Mucosa of rectum (tissue), 2 donors: ENCODE measurements around the gene TRMU.

Experiments used
- H3K27ac ChIP-seq, 2 donors: one replicate each; pipeline ENCODE4 v1.7.0; 2013; ENCODE audit warnings: inconsistent platforms in 2 of 2, low read depth in 2 of 2, low read length in 2 of 2
- H3K27me3 ChIP-seq, 2 donors: one replicate each; pipeline ENCODE4 v1.7.0; 2013; ENCODE audit warnings: low read length in 2 of 2; ENCODE audit not compliant: control insufficient read depth in 2 of 2, insufficient read depth in 2 of 2
- H3K36me3 ChIP-seq, 2 donors: one replicate each; pipeline ENCODE4 v1.7.0; 2013; ENCODE audit warnings: low read length in 2 of 2; ENCODE audit not compliant: control insufficient read depth in 2 of 2, insufficient read depth in 2 of 2
- H3K4me1 ChIP-seq, 2 donors: one replicate each; pipeline ENCODE4 v1.7.0; 2013; ENCODE audit warnings: low read length in 2 of 2, mild to moderate bottlenecking in 1 of 2; ENCODE audit not compliant: control insufficient read depth in 2 of 2, insufficient read depth in 2 of 2
- H3K4me3 ChIP-seq, 2 donors: one replicate each; pipeline ENCODE4 v1.7.0; 2013; ENCODE audit warnings: low read length in 2 of 2
- H3K9ac ChIP-seq, 2 donors: one replicate each; pipeline ENCODE4 v1.7.0; 2013; ENCODE audit warnings: low read length in 2 of 2, low read depth in 1 of 2, mild to moderate bottlenecking in 1 of 2
- H3K9me3 ChIP-seq, 2 donors: one replicate each; pipeline ENCODE4 v1.7.0; 2013; ENCODE audit warnings: low read length in 2 of 2; ENCODE audit not compliant: control insufficient read depth in 2 of 2
- donor health status: healthy.
- donor health status: Normal muscosa, but diverticular disease.

Gene TRMU

DNA sequence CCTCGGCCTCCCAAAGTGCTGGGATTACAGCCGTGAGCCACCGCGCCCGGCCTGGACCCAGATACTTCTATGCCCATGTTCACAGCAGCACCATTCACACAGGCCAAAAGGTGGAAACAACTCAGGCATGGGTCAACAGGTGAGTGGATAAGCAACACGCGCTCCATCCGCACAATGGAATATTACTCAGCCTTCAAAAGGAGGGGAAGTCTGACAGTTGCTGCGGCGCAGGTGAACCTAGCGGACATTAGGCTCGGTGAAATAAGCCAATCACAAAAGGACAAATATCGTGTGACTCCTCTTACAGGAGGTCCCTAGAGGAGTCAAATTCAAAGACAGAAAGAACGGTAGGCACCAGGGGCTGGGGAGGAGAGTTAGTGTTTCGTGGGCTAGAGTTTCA, 47.0 kb downstream of the TRMU start:
- H3K36me3 ChIP-seq: no peaks in the 10 kb centered on the region
- H3K27ac ChIP-seq: no peak overlapping the region
- no peaks in the 10 kb centered on the region for H3K27me3 ChIP-seq
- H3K9me3 ChIP-seq: no peaks in the 10 kb centered on the region
- H3K4me3 ChIP-seq: no peak overlapping the region
- no peak overlapping the region for H3K9ac ChIP-seq
- peaks cover 16 to 27% of the 10 kb centered on the region in 2 donors for H3K4me1 ChIP-seq

DNA sequence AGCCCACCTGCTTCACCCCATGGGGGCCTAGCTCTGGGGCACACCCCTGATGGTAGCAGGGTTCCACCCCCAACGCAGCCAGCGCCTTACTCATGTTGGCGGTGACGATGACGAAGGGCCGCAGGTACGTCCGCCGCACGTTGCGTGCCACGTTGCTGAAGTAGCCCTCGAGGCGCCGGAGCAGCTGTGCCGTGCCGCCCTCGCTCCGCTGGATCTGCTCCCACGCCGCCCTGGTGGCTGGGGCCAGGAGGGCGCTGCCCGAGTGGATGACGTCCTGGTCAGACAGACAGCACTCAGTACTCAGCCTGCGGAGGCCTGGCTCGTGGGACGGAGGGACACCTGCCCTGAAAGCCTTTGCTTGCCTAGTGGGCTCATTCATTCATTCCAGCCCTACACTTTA, 50.8 kb downstream of the TRMU start:
- Histone ChIP-seq H3K4me1 (no peaks in the 10 kb centered on the region), H3K36me3 (no peaks in the 10 kb centered on the region), H3K9me3 (no peaks in the 10 kb centered on the region), H3K9ac (no peak overlapping the region), H3K4me3 (no peak overlapping the region), H3K27me3 (no peaks in the 10 kb centered on the region), H3K27ac (no peak overlapping the region)

DNA sequence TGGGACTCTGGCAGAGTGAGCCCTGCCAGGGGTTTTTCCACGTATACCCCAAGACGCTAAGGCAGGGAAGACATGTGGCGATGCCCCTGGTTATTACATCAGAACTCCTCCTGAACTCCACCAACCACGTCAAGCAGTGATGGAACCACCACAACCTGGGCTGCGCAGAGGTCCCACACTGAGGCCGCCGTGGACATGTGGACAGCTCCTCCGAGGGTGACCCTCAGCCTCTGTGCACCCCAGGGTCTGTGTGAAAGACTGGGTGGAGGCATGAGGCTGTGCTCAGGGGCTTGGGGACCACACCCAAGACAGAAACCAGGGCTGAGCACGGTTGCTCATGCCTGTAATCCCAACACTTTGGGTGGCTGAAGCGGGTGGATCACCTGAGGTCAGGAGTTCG, 52.2 kb downstream of the TRMU start:
- Histone ChIP-seq H3K4me3 (no peak overlapping the region), H3K4me1 (no peaks in the 10 kb centered on the region), H3K36me3 (no peaks in the 10 kb centered on the region), H3K27ac (no peak overlapping the region), H3K27me3 (no peaks in the 10 kb centered on the region), H3K9me3 (no peaks in the 10 kb centered on the region), H3K9ac (no peak overlapping the region)

DNA sequence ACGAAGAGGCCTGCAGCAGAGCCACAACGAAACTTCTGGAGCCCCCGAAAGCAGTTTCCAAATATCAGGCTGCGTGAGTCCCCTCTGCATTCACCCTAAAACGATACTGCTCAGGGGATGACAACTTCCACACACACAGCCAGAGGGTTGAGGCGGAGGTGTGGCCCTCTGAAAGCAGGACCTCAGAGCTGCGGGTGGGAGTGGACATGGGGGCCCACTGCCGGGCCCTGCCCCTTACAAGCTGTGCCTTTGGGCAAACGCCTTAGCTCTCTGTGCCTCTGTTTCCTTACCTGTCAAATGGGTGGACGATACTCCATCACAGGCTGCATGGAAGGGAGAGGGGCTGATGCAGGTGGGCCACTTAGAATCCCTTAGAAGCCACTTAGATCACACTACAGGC, 53.1 kb downstream of the TRMU start:
- Histone ChIP-seq H3K4me1 (no peaks in the 10 kb centered on the region), H3K27me3 (no peaks in the 10 kb centered on the region), H3K36me3 (no peaks in the 10 kb centered on the region), H3K27ac (no peak overlapping the region), H3K4me3 (no peak overlapping the region), H3K9me3 (no peaks in the 10 kb centered on the region), H3K9ac (no peak overlapping the region)

DNA sequence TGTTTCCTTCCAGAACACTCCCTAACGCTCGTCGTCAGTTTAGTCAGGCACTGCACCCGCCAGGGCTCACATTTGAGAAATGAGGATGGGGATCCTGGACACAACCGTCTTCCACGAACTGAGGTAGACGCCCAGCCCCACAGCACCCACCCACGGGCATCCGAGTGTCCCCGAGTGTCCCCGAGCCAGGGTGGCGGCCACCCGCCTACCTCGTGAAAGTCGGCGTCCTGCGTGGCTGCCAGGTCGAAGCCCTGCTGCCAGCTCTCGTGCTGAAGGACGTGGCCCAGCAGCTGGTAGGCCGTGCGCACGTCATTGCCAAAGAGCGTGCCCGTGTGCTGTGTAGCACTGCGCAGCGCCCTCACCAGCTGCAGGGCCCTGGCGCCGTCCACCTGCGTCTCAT, 53.6 kb downstream of the TRMU start:
- no peaks in the 10 kb centered on the region for H3K4me1 ChIP-seq
- no peaks in the 10 kb centered on the region for H3K27me3 ChIP-seq
- H3K36me3 ChIP-seq: no peaks in the 10 kb centered on the region
- H3K4me3 ChIP-seq: no peak overlapping the region
- H3K27ac ChIP-seq: no peak overlapping the region
- H3K9me3 ChIP-seq: no peaks in the 10 kb centered on the region
- no peak overlapping the region for H3K9ac ChIP-seq

DNA sequence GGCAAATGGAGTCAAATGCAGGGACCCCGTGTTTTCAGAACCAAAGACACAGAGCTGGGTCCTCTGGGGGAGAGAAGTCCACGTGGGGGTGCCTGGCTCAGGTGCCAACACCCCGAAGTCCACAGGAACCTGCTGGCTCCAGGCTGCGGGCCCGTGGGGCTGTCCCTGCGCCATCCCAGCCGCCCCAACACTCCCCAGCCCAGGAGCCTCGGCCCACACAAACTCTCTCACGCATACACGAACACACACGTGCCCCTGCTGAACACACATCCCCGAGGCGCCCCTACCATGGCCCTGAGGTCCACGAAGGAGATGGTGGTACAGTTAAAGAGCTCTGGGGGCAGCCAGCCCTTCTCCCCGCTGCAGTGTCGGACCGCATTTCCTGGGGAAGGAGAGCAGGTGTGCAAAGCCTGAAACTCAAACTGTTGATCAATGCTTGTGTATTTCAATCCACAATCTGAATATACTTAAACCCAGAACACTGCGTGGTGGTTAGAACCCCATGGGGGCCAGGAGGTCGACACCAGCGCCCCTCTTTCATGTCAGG, 54.7 kb downstream of the TRMU start:
- H3K27ac ChIP-seq: no peak overlapping the region

DNA sequence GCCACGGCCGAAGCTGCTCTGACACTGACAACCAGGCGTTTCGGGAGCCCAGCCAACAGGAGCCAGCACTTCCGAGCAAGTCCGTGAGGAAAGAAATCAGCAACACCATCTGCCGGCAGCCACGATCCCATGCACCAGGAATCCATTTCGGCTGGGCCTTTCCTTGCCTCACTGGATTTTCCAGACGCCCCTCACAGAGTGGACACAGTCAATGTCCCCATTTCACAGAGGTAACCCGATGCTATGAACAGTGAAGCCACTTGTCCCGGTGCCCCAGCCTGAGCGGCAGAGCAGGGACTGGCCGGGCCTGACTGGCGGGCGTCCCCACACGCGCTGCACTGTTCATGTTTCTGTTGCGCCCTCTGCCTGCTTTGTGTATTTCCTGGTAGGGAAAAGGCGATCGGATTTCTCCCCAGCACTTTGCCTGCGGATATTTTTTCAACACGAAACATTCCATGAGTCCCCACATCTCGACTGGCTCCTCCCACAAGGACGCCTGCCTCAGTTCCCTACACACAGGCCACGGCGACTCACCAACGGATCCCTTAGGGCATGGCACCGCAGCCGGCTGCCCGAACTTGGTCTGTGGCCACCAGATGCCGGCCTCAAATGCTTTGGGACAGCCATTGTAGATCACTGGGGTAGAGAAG, 55.3 kb downstream of the TRMU start:
- Histone ChIP-seq H3K27ac (no peak overlapping the region), H3K4me1 (no peaks in the 10 kb centered on the region), H3K4me3 (no peak overlapping the region), H3K9me3 (no peaks in the 10 kb centered on the region), H3K9ac (peak overlapping the region in 1 of 2 donors; percentile 51), H3K36me3 (no peaks in the 10 kb centered on the region), H3K27me3 (no peaks in the 10 kb centered on the region)

More for the DNA sequence above, 54.7 kb downstream of the TRMU start:
- Histone ChIP-seq H3K9me3 (no peaks in the 10 kb centered on the region), H3K4me3 (no peak overlapping the region), H3K9ac (no peak overlapping the region), H3K4me1 (no peaks in the 10 kb centered on the region), H3K36me3 (no peaks in the 10 kb centered on the region), H3K27me3 (no peaks in the 10 kb centered on the region)

DNA sequence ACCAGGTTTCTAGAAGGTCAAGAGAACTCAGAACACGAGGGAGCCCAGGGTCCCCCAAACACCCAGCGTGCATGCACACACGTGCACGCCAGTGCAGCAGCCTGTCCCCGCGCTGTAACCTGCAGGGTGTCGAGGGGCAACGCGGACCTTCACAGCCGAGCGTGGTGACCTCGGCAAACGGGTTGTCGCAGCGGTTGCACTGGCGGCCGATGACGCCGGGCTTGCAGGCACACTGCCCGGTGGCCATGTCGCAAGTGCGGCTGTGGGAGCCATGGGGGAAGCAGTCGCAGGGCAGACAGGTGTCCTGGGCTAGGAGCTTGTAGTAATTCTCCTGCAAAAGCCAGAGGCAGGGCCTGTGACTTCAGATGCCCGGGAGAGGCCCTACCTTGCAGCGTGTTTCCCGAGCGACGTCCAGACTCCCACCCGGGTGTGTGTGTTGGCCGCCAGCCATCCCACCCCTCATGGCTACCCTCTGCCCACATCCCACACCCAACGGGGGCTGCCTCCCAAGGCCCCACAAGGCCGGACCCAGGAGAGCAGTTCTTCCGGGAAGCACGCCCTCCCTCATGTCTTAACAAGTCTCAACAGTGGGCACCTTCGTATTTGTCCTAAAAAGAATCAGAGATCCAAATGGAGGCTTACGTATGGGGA, 56.1 kb downstream of the TRMU start:
- H3K9ac ChIP-seq: no peak overlapping the region
- no peaks in the 10 kb centered on the region for H3K27me3 ChIP-seq
- no peaks in the 10 kb centered on the region for H3K9me3 ChIP-seq
- no peaks in the 10 kb centered on the region for H3K36me3 ChIP-seq
- no peak overlapping the region for H3K27ac ChIP-seq
- H3K4me3 ChIP-seq: no peak overlapping the region
- no peaks in the 10 kb centered on the region for H3K4me1 ChIP-seq

DNA sequence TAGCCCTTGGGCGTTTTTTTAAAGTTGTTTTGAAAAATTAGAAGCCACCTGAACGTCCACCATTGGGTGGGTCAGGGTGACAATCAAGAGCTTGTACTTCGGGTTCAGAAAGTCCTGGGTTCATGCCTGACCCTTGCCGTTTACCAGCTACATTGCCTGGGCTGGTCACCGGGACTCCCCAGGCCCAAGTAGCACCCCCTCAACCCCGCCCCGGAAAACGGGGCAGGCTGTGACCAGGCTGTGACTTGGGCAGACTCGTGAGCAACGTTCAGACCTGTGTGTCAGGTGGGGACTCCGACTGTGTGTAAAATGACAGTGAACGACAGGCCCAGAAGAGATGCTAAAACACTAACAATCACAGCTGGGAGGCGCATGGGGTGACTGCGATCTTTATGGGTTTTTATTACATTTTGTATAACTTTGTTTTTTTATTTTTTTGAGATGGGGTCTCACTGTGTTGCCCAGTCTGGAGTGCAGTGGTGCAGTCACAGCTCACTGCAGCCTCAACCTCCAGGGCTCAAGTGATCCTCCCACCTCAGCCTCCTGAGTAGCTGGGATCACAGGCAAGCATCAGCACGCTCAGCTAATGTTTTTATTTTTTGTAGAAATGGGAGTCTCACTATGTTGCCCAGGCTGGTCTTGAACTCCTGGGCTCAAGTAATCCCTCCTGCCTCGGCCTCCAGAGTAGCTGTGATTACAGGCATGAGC, 56.8 kb downstream of the TRMU start:
- Histone ChIP-seq H3K9ac (no peak overlapping the region), H3K27me3 (no peaks in the 10 kb centered on the region), H3K9me3 (no peaks in the 10 kb centered on the region), H3K36me3 (no peaks in the 10 kb centered on the region), H3K27ac (no peak overlapping the region), H3K4me1 (no peaks in the 10 kb centered on the region), H3K4me3 (no peak overlapping the region)

DNA sequence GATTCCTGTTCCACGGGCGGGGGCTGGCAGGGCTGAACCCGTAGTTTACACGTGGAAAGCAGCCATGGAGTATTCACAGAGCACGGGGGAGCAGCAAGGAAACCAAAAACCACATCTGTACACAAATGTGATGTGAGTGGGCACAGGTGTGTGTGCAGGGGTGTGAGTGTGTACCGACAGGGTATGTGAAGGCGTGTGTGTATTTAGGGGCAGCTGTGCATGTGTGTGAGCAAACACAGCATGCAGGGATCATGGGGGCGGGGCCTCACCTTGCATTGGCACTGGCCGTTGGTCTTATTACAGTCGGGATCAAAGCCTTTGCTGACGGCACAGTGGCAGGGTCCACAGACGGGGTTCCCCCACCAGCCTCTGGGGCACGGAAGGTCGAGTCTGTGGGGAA, 58.4 kb downstream of the TRMU start:
- Histone ChIP-seq H3K9ac (no peak overlapping the region), H3K36me3 (no peaks in the 10 kb centered on the region)

More for the DNA sequence above, 58.4 kb downstream of the TRMU start:
- Histone ChIP-seq H3K9me3 (no peaks in the 10 kb centered on the region), H3K27me3 (no peaks in the 10 kb centered on the region), H3K4me3 (no peak overlapping the region), H3K27ac (no peak overlapping the region), H3K4me1 (no peaks in the 10 kb centered on the region)
